ENCODE results near the gene OR13A1. TPM values are rescaled to one million over a fixed set of nuclear protein-coding genes. Genes with fewer than 3 reads are reported as not detected.
"Not testable (repeated sequence)": the region's sequence is repeated elsewhere in the genome, so short reads cannot be mapped to it uniquely, and the experiment has no call there.

The OR13A1 gene, protein sequence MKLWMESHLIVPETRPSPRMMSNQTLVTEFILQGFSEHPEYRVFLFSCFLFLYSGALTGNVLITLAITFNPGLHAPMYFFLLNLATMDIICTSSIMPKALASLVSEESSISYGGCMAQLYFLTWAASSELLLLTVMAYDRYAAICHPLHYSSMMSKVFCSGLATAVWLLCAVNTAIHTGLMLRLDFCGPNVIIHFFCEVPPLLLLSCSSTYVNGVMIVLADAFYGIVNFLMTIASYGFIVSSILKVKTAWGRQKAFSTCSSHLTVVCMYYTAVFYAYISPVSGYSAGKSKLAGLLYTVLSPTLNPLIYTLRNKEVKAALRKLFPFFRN
- not detected in 2 replicates for total RNA-seq
- polyA plus RNA-seq (2012) = 0.03 TPM

DNA sequence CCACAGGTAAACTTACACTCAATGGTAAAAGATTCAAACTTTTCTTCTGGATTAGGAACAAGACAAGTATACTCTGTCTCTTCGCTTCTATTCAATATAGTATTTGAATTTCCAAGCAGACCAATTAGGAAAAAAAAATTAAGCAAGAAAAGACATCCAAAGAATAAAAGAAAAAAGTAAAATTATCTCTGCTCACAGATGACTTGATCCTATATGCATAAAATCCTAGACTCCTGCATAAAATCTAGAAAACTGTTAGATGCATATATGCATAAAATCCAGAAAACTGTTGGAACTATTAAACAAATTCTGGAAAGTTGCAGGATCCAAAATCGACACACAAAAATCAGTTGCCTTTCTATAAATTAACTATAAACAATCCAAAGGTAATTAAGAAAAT lies at the start of gene OR13A1:
OR13A1 (minus strand) TSS at position 101 of the 400 bp plus-strand sequence. CDS start 11,186 bp downstream, outside the sequence.
- no peak for DNase-seq (ENCODE audit: low read depth)

DNA sequence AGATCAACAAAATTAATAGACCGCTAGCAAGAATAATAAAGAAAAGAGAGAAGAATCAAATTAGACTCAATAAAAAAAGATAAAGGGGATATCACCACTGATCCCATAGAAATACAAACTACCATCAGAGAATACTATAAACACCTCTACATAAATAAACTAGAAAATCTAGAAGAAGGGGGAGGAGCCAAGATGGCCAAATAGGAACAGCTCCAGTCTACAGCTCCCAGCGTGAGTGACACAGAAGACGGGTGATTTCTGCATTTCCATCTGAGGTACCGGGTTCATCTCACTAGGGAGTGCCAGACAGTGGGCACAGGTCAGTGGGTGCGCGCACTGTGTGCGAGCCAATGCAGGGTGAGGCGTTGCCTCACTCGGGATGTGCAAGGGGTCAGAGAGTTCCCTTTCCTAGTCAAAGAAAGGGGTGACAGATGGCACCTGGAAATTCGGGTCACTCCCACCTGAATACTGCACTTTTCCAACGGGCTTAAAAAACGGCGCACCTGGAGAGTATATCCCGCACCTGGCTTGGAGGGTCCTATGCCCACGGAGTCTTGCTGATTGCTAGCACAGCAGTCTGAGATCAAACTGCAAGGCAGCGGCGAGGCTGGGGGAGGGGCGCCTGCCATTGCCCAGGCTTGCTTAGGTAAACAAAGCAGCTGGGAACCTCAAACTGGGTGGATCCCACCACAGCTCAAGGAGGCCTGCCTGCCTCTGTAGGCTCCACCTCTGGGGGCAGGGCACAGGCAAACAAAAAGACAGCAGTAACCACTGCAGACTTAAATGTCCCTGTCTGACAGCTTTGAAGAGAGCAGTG lies 46.8 kb upstream of the OR13A1 start:
- DNase-seq (ENCODE audit: low read depth) = not testable (repeated sequence)

GRCh38 chr10:45358961-45359360 lies 43.6 kb upstream of the OR13A1 start:
- not testable (repeated sequence) for DNase-seq (ENCODE audit: low read depth)

DNA sequence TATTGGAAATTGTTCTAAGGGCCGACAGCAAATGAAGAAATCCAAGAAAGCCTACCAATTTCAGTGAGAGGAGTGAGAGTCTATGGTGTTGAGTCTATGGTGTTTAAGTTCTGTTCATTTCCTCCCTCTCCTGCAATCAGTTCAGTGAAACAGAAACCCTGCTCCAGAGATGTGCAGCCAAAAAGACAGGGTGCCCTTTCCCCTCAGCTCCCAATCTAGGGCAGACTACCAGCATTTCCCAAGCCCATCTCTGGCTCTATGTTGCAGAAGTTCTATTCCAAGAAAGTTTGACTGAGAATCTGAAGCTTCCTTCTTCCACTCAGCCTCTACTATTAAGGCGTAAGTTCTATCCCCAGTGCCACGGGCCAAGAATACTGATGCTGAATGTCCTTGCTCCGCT lies 40.1 kb upstream of the OR13A1 start:
- DNase-seq (ENCODE audit: low read depth) = no peak

DNA sequence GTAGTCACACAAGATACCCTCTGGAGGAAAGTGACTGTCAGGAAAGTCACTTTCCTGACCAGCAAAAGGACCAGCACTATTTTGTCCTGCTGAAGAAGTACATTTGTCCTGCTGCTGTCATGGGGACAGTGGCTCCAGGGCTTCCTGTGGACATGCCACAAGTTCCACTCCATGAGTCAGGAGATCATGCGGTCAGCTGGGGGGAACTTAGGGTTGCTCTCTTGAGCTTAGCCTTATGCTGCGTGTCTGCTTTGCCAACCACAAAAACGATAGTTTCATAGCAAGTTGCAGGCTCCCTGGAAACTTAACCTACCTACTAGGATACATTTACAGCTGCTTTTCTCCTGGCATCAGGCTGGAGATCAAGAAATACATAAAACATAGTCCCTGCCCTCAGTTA lies 38.9 kb upstream of the OR13A1 start:
- DNase-seq (ENCODE audit: low read depth) = peak; percentile 91

- peak; percentile 14 for DNase-seq (ENCODE audit: low read depth)
Observed at GRCh38 chr10:45353186-45353585, 37.8 kb upstream of the OR13A1 start.

DNA sequence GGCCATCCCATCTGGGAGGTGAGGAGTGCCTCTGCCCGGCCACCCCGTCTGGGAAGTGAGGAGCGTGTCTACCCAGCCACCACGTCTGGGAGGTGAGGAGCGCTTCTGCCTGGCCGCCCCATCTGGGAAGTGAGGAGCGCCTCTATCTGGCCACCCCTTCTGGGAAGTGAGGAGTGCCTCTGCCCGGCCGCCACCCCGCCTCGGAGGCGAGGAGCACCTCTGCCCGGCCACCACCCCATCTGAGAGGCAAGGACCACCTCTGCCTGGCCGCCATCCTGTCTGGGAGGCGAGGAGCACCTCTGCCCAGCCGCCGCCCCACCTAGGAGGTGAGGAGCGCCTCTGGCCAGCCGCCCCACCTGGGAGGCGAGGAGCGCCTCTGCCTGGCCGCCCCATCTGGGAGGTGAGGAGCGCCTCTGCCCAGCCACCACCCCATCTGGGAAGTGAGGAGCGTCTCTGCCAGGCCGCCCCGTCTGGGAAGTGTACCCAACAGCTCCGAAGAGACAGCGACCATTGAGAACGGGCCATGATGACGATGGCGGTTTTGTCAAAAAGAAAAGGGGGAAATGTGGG lies 32.9 kb upstream of the OR13A1 start:
- DNase-seq (ENCODE audit: low read depth) = not testable (repeated sequence)

DNA sequence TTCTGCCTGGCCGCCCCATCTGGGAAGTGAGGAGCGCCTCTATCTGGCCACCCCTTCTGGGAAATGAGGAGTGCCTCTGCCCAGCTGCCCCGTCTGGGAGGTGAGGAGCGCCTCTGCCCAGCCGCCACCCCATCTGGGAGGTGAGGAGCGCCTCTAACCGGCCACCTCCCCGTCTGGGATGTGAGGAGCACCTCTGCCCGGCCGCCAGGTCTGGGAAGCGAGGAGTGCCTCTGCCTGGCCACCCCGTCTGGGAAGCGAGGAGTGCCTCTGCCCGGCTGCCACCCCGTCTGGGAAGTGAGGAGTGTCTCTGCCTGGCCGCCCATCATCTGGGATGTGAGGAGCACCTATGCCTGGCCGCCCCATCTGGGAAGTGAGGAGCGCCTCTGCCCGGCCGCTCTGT lies 32.1 kb upstream of the OR13A1 start:
- DNase-seq (ENCODE audit: low read depth) = not testable (repeated sequence)

DNA sequence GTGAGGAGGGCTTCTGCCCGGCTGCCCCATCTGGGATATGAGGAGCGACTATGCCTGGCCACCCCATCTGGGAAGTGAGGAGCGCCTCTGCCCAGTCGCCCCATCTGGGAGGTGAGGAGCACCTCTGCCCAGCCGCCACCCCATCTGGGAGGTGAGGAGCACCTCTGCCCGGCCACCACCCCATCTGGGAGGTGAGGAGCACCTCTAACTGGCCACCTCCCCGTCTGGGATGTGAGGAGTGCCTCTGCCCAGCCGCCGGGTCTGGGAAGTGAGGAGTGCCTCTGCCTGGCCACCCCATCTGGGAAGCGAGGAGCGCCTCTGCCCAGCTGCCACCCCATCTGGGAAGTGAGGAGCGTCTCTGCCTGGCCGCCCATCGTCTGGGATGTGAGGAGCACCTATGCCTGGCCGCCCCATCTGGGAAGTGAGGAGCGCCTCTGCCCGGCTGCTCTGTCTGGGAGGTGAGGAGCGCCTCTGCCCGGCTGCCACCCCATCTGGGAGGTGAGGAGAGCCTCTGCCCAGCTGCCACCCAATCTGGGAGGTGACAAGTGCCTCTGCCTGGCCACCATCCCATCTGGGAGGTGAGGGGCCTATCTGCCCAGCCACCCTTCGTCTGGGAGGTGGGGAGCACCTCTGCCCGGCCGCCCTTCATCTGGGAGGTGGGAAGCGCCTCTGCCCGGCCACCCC lies 31.4 kb upstream of the OR13A1 start:
- DNase-seq (ENCODE audit: low read depth) = not testable (repeated sequence)

DNA sequence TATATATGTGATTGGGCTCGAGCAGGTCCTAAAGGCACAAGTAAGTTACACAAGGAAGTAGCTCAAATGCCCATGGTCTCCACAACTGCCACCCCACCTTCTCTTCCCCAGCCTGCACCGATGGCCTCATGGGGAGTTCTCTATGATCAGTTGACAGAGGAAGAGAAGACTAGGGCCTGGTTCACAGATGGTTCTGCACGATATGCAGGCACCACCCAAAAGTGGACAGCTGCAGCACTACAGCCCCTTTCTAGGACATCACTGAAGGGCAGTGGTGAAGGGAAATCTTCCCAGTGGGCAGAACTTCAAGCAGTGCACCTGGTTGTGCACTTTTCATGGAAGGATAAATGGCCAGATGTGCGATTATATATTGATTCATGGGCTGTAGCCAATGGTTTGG lies 25.0 kb upstream of the OR13A1 start:
- DNase-seq (ENCODE audit: low read depth) = not testable (repeated sequence)

DNA sequence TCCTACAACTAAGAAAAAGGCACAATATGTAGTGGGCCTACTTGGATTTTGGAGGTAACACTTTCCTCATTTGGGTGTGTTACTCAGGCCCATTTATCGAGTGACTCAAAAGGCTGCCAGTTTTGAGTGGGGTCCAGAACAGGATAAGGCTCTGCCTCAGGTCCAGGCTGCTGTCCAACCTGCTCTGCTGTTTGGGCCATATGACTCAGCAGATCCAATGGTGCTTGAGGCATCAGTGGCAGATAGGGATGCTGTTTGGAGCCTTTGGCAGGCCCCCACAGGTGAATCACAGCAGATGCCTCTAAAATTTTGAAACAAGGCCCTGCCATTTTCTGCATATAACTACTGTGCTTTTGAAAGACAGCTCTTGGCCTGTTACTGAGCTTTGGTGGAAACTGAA lies 24.5 kb upstream of the OR13A1 start:
- no peak for DNase-seq (ENCODE audit: low read depth)

GRCh38 chr10:45331824-45332223 lies 16.4 kb upstream of the OR13A1 start:
- not testable (repeated sequence) for DNase-seq (ENCODE audit: low read depth)

GRCh38 chr10:45326864-45327263 lies 11.5 kb upstream of the OR13A1 start:
- DNase-seq (ENCODE audit: low read depth) = not testable (repeated sequence)

DNA sequence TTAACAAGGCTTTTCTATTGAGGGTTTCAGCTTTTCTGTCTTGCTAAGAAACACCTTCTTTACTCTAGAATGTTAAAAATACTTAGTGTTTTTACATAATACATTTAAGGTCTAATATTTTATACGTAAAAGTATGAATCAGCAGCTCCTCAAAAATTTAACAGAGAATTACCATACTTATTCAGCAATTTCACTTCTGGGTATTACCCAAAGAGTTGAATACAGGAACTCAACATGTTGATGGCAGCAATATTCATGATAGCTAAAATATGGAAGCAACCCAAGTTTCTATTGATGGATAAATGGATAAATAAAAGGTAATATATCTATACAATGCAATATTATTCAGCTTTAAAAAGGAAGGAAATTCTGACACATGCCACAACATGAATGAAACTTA lies 9.7 kb upstream of the OR13A1 start:
- no peak for DNase-seq (ENCODE audit: low read depth)

DNA sequence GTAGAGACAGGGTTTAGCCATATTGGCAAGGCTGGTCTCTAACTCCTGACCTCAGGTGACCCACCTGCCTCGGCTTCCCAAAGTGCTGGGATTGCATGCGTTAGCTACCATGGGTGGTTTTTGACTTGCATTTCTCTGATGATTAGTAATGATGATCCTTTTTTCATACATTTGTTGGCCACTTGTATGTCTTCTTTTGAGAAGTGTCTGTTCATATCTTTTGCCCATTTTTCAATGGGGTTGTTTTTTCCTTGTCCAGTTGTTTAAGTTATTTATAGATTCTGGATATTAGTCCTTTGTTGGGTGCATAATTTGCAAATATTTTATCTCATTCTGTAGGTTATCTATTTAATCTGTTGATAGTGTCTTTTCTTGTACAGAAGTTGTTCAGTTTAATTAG lies 4.3 kb upstream of the OR13A1 start:
- no peak for DNase-seq (ENCODE audit: low read depth)

DNA sequence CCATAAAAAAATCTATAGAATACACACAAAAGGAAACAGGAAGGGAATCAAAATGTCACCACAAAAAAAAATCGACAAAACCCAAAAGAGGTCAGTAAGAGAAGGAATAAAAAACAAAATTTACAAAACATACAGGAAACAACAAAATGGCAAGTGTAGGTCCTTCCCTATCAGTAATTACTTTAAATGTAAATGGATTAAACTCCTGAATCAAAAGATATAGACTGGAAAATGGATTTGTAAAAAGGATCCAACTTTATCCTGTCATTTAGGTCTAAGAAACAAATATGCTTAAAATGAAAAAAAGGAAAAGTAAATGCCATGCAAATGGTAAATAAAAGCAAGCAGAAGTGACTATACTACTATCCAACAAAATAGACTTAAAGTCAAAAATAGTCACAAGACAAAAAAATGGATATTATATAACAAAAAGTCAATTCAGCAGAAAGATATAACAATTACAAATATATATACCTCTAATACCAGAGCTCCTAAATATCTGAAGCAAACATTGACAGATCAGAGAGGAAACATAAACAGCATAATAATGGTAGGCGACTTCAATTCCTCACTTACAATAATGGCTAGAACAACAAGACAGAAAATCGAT lies 2.0 kb downstream of the OR13A1 start:
- DNase-seq (ENCODE audit: low read depth) = no peak

DNA sequence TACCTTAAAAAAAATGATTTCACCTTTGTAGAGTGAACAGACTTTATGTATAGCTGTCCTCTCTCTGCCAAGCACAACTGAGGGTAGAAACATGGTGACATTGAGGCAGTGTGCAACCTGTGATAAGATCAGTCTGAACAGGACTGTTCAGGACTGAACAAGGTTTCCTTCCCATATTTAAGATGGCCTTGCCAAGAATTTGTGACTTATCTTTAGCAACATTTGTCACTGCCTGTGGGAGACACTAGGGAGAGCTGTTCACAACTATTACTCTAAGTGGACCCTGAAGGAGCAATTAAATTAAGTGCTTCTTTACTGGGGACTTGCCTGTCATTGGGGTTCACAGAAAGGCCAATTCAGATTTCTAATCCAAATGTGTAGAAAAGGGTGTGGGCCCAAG lies 6.7 kb downstream of the OR13A1 start:
- peak; percentile 8 for DNase-seq (ENCODE audit: low read depth)

DNA sequence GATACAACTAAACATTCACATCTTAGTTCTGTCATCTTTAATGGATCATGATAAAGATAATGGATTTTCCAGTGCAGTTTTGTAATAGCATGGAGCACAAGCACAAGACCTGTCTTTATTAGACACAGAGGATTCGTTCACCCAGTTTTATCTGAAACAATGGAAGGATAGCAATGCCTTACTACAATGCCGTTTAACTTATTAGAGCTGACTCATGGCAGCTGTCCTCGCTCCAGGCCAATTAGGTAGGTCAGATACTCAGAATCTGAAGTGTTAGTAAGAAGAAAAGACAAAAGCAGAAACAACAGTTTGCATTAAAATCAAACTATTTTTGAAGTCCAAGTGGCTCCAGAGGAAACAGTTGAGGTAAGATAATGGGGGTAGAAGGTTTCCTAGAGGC lies 12.8 kb downstream of the OR13A1 start:
- DNase-seq (ENCODE audit: low read depth) = peak; percentile 27

DNA sequence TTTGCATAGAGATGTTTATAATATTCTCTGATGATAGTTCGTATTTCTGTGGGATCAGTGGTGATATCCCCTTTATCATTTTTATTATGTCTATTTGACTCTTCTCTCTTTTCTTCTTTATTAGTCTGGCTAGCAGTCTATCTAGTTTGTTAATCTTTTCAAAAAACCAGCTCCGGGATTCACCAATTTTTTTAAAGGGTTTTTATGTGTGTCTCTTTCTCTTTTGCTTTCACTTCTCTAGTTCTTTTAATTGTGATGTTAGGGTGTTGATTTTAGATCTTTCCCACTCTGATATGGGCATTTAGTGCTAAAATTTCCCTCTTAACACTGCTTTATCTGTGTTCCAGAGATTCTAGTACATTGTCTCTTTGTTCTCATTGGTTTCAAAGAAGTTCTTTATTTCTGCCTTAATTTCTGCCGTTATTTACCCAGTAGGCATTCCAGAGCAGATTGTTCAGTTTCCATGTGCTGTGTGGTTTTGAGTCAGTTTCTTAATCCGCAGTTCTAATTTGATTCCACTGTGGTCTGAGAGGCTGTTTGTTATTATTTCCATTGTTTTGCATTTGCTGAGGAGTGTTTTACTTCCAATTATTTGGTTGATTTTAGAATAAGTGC lies 17.0 kb downstream of the OR13A1 start:
- peak; percentile 18 for DNase-seq (ENCODE audit: low read depth)

- no peak for DNase-seq (ENCODE audit: low read depth)
Observed at GRCh38 chr10:45294681-45295080, 20.7 kb downstream of the OR13A1 start.

- DNase-seq (ENCODE audit: low read depth) = no peak
Observed at GRCh38 chr10:45286980-45287379, 28.4 kb downstream of the OR13A1 start.
